HUDEP-2 (cell line): Measurements from ENCODE around the gene ZSCAN5A.
"Not testable (repeated sequence)": the region's sequence is repeated elsewhere in the genome, so short reads cannot be mapped to it uniquely, and the experiment has no call there.

ENCODE experiments used
- DNase-seq, 76 experiments: peaks; one replicate each; lab custom pipeline; 2025; ENCODE audit not compliant: unreplicated experiment in 76 of 76; lab: John Stamatoyannopoulos, UW

The ZSCAN5A gene

GRCh38 chr19:56273563-56274117 lies 41.0 kb downstream of the ZSCAN5A start:
- DNase-seq = no peak

GRCh38 chr19:56272161-56272798 lies 42.4 kb downstream of the ZSCAN5A start, which contains the start of gene EDDM13:
Gene EDDM13 (plus strand): TSS chr19:56272748. CDS start chr19:56272835, 87 bp downstream.
- no peak for DNase-seq

- DNase-seq = no peak
These were observed 43.5 kb downstream of the ZSCAN5A start for GRCh38 chr19:56271151-56271550.

- DNase-seq = peak in 13 of 76 experiments; percentile 12 to 71 (median 33)
These were observed 44.0 kb downstream of the ZSCAN5A start for GRCh38 chr19:56270676-56271075.

- no peak for DNase-seq
These were observed 45.3 kb downstream of the ZSCAN5A start for GRCh38 chr19:56269348-56269747.

- DNase-seq = no peak
These were observed 48.6 kb downstream of the ZSCAN5A start for GRCh38 chr19:56266051-56266450.

- peak in 13 of 76 experiments; percentile 3 to 53 (median 43) for DNase-seq
These were observed 51.3 kb downstream of the ZSCAN5A start for GRCh38 chr19:56263319-56263718.

GRCh38 chr19:56261932-56262331 lies 52.7 kb downstream of the ZSCAN5A start:
- not testable (repeated sequence) for DNase-seq

GRCh38 chr19:56261145-56261544 lies 53.5 kb downstream of the ZSCAN5A start:
- DNase-seq = no peak

- DNase-seq = no peak
These were observed 56.4 kb downstream of the ZSCAN5A start for GRCh38 chr19:56258272-56258671.

- peak in 36 of 76 experiments; percentile 9 to 77 (median 51) for DNase-seq
These were observed 60.9 kb downstream of the ZSCAN5A start for GRCh38 chr19:56253737-56254136.

- DNase-seq = peak in 74 of 76 experiments; percentile 27 to 92 (median 76)
These were observed 61.8 kb downstream of the ZSCAN5A start for GRCh38 chr19:56252699-56253422.

- peak in 67 of 76 experiments; percentile 11 to 92 (median 61) for DNase-seq
These were observed 65.8 kb downstream of the ZSCAN5A start for GRCh38 chr19:56248736-56249338.

- DNase-seq = not testable (repeated sequence)
These were observed 68.9 kb downstream of the ZSCAN5A start for GRCh38 chr19:56245764-56246163.

- no peak for DNase-seq
These were observed 69.4 kb downstream of the ZSCAN5A start for GRCh38 chr19:56245121-56245740.

GRCh38 chr19:56223481-56223880 lies 91.2 kb downstream of the ZSCAN5A start:
- DNase-seq = no peak

- no peak for DNase-seq
These were observed 91.7 kb downstream of the ZSCAN5A start for GRCh38 chr19:56222901-56223300.

- DNase-seq = no peak
These were observed 92.8 kb downstream of the ZSCAN5A start for GRCh38 chr19:56221851-56222250.

- DNase-seq = peak in 10 of 76 experiments; percentile 4 to 40 (median 14)
These were observed 93.2 kb downstream of the ZSCAN5A start for GRCh38 chr19:56221442-56221841.

- DNase-seq = no peak
These were observed 95.7 kb downstream of the ZSCAN5A start for GRCh38 chr19:56218961-56219360.
